ENCODE results near the gene MXRA8.

The MXRA8 gene

DNA sequence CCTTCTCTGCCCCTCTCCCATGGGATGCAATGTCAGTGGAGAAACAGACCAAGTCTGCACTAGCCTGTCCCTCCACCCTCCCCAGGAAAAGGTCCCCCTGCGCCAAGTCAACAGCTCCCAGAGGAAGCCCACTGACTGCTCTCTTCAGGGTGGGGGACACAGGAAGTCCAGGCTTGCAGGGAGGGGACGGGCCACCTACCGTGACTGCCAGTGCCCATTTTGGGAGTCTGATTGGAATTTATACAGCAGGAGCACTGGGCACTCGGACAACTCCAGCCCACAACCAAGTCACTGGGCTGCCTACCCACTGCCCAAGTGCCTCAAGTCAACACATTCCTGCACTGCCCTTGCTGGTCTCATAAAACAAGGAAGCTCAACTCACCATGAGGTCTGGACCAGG lies 34.7 kb upstream of the MXRA8 start:
- Histone ChIP-seq H3K36me3 (ENCODE audit: control insufficient read depth, low read length) (peaks cover 91% of the 10 kb centered on the region), H3K4me2 (ENCODE audit: low read length) (no peak overlapping the region)

DNA sequence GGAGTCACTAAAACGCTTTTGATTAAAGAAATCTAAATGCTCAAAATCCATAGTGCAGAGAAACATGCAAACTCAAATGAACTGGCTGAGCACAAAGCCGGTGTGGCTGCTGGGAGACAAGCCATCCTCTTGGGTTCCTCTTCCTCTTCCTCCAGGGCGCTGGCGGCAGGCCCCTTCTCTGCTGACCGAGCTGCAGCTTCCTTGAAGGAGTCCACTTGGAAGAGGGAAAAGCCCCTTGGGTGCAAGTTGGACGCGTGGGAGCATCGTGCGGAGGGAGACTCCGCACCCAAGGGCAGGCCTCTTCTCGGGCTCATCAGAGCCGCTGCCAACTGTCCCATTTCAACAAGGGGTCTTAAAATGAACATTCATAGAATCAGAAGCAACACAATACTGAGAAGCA lies 32.9 kb upstream of the MXRA8 start:
- Histone ChIP-seq H3K4me2 (ENCODE audit: low read length) (no peak overlapping the region), H3K36me3 (ENCODE audit: control insufficient read depth, low read length) (peaks cover 97% of the 10 kb centered on the region), H3K9me2 (replicated peaks; ENCODE audit: control insufficient read depth, low read length) (no peaks in the 10 kb centered on the region), H4K20me1 (ENCODE audit: control insufficient read depth, insufficient read depth, low read depth, low read length) (peaks cover 3% of the 10 kb centered on the region), H3K4me1 (ENCODE audit: control insufficient read depth, low read length) (no peaks in the 10 kb centered on the region), H3K4me3 (ENCODE audit: low read length) (no peak overlapping the region), H3K9me3 (ENCODE audit: control insufficient read depth, insufficient read depth, low read length) (no peaks in the 10 kb centered on the region), H3F3A (ENCODE audit: control insufficient read depth, insufficient read depth) (no peaks in the 10 kb centered on the region), H3K27me3 (ENCODE audit: control insufficient read depth, low read length) (no peaks in the 10 kb centered on the region), H3K27ac (ENCODE audit: low read depth, low read length) (no peak overlapping the region), H3K79me2 (ENCODE audit: control insufficient read depth, low read length) (peaks cover 44% of the 10 kb centered on the region)
- no peak for TF ChIP-seq EZH2phosphoT487 (IDR thresholded peaks at IDR 0.05; ENCODE audit: borderline replicate concordance, low read length)
- TF ChIP-seq, protein P1, sequence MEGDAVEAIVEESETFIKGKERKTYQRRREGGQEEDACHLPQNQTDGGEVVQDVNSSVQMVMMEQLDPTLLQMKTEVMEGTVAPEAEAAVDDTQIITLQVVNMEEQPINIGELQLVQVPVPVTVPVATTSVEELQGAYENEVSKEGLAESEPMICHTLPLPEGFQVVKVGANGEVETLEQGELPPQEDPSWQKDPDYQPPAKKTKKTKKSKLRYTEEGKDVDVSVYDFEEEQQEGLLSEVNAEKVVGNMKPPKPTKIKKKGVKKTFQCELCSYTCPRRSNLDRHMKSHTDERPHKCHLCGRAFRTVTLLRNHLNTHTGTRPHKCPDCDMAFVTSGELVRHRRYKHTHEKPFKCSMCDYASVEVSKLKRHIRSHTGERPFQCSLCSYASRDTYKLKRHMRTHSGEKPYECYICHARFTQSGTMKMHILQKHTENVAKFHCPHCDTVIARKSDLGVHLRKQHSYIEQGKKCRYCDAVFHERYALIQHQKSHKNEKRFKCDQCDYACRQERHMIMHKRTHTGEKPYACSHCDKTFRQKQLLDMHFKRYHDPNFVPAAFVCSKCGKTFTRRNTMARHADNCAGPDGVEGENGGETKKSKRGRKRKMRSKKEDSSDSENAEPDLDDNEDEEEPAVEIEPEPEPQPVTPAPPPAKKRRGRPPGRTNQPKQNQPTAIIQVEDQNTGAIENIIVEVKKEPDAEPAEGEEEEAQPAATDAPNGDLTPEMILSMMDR (IDR thresholded peaks at IDR 0.05; ENCODE audit: low read depth, low read length, poor library complexity, severe bottlenecking), result no peak

More for the DNA sequence above, 34.7 kb upstream of the MXRA8 start:
- Histone ChIP-seq H3K4me1 (ENCODE audit: control insufficient read depth, low read length) (peaks cover 11% of the 10 kb centered on the region), H3K9me2 (replicated peaks; ENCODE audit: control insufficient read depth, low read length) (no peaks in the 10 kb centered on the region), H3K79me2 (ENCODE audit: control insufficient read depth, low read length) (peaks cover 55% of the 10 kb centered on the region), H3K9me3 (ENCODE audit: control insufficient read depth, insufficient read depth, low read length) (no peaks in the 10 kb centered on the region), H4K20me1 (ENCODE audit: control insufficient read depth, insufficient read depth, low read depth, low read length) (peaks cover 3% of the 10 kb centered on the region; the same call in 1 of the 2 replicates), H3K27ac (ENCODE audit: low read depth, low read length) (no peak overlapping the region), H3K27me3 (ENCODE audit: control insufficient read depth, low read length) (no peaks in the 10 kb centered on the region), H3K4me3 (ENCODE audit: low read length) (no peak overlapping the region), H3F3A (ENCODE audit: control insufficient read depth, insufficient read depth) (no peaks in the 10 kb centered on the region)
- no peak for TF ChIP-seq EZH2phosphoT487 (IDR thresholded peaks at IDR 0.05; ENCODE audit: borderline replicate concordance, low read length)
- TF ChIP-seq, protein P1 (IDR thresholded peaks at IDR 0.05; ENCODE audit: low read depth, low read length, poor library complexity, severe bottlenecking), result no peak

DNA sequence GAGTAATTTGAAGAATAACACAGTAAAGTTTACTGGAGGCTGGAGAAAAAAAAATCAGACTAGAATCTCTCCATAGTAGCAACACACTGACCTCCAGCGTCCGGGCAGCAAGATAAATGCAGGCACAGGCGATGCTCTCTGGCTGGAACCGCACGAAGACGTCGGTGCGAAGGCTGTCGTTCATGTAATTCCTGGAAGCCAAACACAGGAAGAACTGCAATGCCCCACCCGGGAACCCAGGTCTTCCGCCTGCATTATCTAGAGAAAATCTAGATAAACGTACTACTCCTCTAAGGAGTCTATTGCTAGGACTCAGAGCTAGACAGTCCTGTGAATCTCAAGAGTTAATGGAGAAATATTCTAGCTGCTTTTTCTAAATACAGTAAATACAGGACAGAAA lies 32.3 kb upstream of the MXRA8 start:
- Histone ChIP-seq H3K79me2 (ENCODE audit: control insufficient read depth, low read length) (peaks cover 43% of the 10 kb centered on the region), H4K20me1 (ENCODE audit: control insufficient read depth, insufficient read depth, low read depth, low read length) (peaks cover 3% of the 10 kb centered on the region), H3K4me3 (ENCODE audit: low read length) (no peak overlapping the region), H3K9me2 (replicated peaks; ENCODE audit: control insufficient read depth, low read length) (no peaks in the 10 kb centered on the region), H3K4me2 (ENCODE audit: low read length) (no peak overlapping the region), H3K27me3 (ENCODE audit: control insufficient read depth, low read length) (no peaks in the 10 kb centered on the region), H3F3A (ENCODE audit: control insufficient read depth, insufficient read depth) (no peaks in the 10 kb centered on the region), H3K4me1 (ENCODE audit: control insufficient read depth, low read length) (no peaks in the 10 kb centered on the region), H3K27ac (ENCODE audit: low read depth, low read length) (no peak overlapping the region), H3K36me3 (ENCODE audit: control insufficient read depth, low read length) (peaks cover 97% of the 10 kb centered on the region), H3K9me3 (ENCODE audit: control insufficient read depth, insufficient read depth, low read length) (no peaks in the 10 kb centered on the region)
- TF ChIP-seq EZH2phosphoT487 (IDR thresholded peaks at IDR 0.05; ENCODE audit: borderline replicate concordance, low read length), result no peak
- TF ChIP-seq, protein P1 (IDR thresholded peaks at IDR 0.05; ENCODE audit: low read depth, low read length, poor library complexity, severe bottlenecking), result no peak

All from DOHH2 (cell line).